ENCODE measurements around the gene METTL8. TPM values are rescaled to one million over a fixed set of nuclear protein-coding genes. Genes with fewer than 3 reads are reported as not detected.
A peak's percentile ranks its signal among the peaks of the same experiment; 100 is the strongest.

The METTL8 gene
- total RNA-seq, 8 experiments from 2014 or later: 5.2 to 36.9 (median 8.2) TPM

DNA sequence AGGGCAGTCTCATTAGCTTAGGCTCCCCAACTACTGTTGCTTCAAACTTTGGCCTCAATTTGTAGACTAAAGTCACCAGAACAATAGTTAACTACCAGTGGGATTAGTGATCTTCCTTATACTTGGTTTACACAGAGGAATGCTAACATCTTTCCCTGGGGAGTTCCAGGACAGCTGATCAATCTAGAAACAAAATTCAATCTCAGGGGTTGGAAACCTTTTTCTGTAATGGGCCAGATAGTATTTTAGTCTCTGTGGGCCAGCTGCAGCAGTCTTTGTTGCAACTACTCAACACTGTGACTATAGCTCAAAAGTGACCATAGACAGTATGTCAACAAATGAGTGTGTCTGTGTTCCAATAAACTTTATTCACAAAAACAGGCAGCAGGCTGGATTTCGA, 85.7 kb downstream of the METTL8 start:
- in situ Hi-C loops (cut with MboI; ENCODE audit: low pct_unique_long_range_greater_than_20kb in 2 of 9, low sequenced_read_pairs in 9 of 9, unreplicated experiment in 9 of 9): no loop called here
- ATAC-seq (replicated peaks in 6 of 8): no peak
- no peak overlapping the region for H3K27ac ChIP-seq
- 60 to 86% (median 80%) methylated on average over 1 of the region's 1 CpG; no CpG with 5 or more reads in 7 of the 10 experiments for WGBS, 10 experiments
- H3K4me3 ChIP-seq: no peak overlapping the region
- no peaks in the 10 kb centered on the region for H3K4me1 ChIP-seq (replicated peaks in 1 of 2)

DNA sequence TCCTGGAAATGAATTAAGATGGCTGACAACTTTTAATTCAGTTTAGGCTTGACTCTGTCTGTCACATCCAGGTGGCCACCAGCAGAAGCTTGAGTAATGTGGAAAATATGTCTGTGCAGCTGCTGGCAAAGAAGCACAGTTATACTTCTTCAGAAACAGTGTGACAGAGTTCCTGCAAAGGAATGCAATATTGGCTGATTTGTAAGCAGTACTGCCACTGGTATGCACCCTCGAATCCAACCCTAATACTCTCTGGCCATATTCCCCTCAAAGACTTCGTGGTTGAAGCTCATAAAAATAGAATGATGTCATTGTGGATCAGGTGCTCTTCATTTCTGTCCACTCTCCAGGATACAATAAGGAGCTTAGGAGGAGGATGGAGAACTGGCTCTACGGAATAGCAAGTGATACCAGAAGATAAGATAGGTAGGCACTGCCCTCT, 86.2 kb downstream of the METTL8 start:
- ATAC-seq (replicated peaks in 6 of 8): peak in 6 of 8 experiments; percentile 32 to 85 (median 58)
- Histone ChIP-seq H3K27ac (no peak overlapping the region), H3K4me3 (no peak overlapping the region), H3K4me1 (replicated peaks in 1 of 2) (no peaks in the 10 kb centered on the region)
- in situ Hi-C loops (cut with MboI; ENCODE audit: low pct_unique_long_range_greater_than_20kb in 2 of 9, low sequenced_read_pairs in 9 of 9, unreplicated experiment in 9 of 9): no loop called here
- WGBS, 10 experiments: 10 to 100% (median 83%) methylated on average over 1 to 3 of the region's 3 CpGs; no CpG with 5 or more reads in 1 of the 10 experiments

- ATAC-seq (replicated peaks in 6 of 8): peak in 3 of 8 experiments; percentile 15 to 45 (median 17)
- no peak overlapping the region for H3K27ac ChIP-seq
- 58 to 100% (median 80%) methylated on average over 1 to 8 of the region's 10 CpGs; no CpG with 5 or more reads in 1 of the 10 experiments for WGBS, 10 experiments
- in situ Hi-C loops (cut with MboI; ENCODE audit: low pct_unique_long_range_greater_than_20kb in 2 of 9, low sequenced_read_pairs in 9 of 9, unreplicated experiment in 9 of 9): no loop called here
- H3K4me1 ChIP-seq (replicated peaks in 1 of 2): no peaks in the 10 kb centered on the region
- no peak overlapping the region for H3K4me3 ChIP-seq
Observed at GRCh38 chr2:171346723-171347557, 86.8 kb downstream of the METTL8 start.

DNA sequence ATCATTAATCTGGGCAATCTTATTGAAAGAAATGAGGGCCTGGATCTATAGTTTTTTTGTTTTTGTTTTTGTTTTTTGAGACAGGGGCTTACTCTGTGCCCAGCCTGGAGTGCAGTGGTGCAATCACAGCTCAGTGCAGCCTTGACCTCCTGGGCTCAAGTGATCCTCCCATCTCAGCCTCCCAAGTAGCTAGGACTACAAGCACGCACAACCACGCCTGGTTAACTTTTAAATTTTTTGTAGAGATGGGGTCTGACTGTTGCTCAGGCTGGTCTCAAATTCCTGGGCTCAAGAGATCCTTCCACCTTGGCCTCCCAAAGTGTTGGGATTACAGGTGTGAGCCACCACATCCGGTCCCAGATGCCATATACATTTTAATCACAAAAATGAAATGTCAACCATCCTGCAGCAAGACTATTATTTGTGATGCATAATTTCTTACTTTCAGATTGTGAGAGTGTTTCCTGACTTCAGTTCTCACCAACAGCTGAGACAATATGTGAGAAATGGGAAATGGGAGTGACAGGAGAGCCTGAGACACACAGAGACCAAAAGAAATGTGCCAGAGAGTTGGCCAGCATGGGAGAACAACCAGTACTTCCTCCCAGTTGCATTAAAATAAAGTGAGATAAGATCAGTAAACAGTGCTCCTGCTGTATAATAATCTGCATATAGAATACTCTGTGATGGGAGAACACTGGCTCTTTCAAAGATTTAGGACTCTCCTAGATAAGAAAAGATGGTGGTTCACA, 87.6 kb downstream of the METTL8 start:
- Histone ChIP-seq H3K4me1 (replicated peaks in 1 of 2) (no peaks in the 10 kb centered on the region), H3K27ac (no peak overlapping the region), H3K4me3 (no peak overlapping the region)
- peak in 2 of 8 experiments; percentile 23 to 60 for ATAC-seq (replicated peaks in 6 of 8)
- in situ Hi-C loops (cut with MboI; ENCODE audit: low pct_unique_long_range_greater_than_20kb in 2 of 9, low sequenced_read_pairs in 9 of 9, unreplicated experiment in 9 of 9): no loop called here
- 93 to 100% (median 100%) methylated on average over 1 to 3 of the region's 3 CpGs; no CpG with 5 or more reads in 4 of the 10 experiments for WGBS, 10 experiments

DNA sequence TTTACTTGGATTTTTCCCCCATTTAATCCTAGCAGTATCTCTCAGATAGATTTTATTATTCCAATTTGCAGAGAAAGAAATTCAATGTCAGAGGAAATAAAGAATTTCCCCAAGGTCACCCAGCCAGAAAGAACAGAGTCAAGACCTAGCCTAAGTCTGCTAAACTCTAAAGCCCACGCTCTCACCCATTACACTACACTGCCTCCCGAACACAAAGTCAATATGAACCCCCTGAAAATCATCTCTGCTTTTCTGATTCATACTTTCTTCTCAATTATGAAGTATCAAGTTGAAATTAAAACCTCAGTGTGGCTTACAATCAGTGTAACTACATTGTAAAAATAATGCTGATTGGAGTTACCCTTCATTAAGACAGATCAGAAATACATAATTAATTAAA, 89.6 kb downstream of the METTL8 start:
- no peak for ATAC-seq (replicated peaks in 6 of 8)
- in situ Hi-C loops (cut with MboI; ENCODE audit: low pct_unique_long_range_greater_than_20kb in 2 of 9, low sequenced_read_pairs in 9 of 9, unreplicated experiment in 9 of 9): no loop called here
- H3K4me1 ChIP-seq (replicated peaks in 1 of 2): no peaks in the 10 kb centered on the region
- no peak overlapping the region for H3K27ac ChIP-seq
- no peak overlapping the region for H3K4me3 ChIP-seq
- 80 to 100% (median 93%) methylated on average over 1 to 2 of the region's 2 CpGs for WGBS, 10 experiments

DNA sequence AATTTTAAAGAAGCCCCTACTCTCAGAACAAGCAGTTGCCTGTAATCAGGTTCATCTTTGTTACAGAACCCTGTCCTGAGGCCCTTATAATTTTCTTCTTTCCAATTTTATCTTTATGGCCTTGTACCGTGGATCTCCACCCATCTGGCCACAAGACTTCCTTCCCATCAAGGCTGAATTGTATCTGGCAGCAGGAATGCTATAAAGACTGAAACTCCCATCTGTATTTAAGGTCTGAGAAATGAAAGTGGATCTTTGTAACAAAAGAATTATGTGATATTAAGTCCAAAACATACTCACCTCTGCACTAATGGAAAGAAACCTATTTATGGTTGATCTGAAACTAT, 91.8 kb downstream of the METTL8 start:
- Histone ChIP-seq H3K4me1 (replicated peaks in 1 of 2) (no peaks in the 10 kb centered on the region), H3K4me3 (no peak overlapping the region), H3K27ac (no peak overlapping the region)
- in situ Hi-C loops (cut with MboI; ENCODE audit: low pct_unique_long_range_greater_than_20kb in 2 of 9, low sequenced_read_pairs in 9 of 9, unreplicated experiment in 9 of 9): no loop called here
- WGBS, 10 experiments: 0 to 100% (median 59%) methylated on average over 1 of the region's 1 CpG; no CpG with 5 or more reads in 4 of the 10 experiments
- peak in 3 of 8 experiments; percentile 60 to 85 (median 67) for ATAC-seq (replicated peaks in 6 of 8)

DNA sequence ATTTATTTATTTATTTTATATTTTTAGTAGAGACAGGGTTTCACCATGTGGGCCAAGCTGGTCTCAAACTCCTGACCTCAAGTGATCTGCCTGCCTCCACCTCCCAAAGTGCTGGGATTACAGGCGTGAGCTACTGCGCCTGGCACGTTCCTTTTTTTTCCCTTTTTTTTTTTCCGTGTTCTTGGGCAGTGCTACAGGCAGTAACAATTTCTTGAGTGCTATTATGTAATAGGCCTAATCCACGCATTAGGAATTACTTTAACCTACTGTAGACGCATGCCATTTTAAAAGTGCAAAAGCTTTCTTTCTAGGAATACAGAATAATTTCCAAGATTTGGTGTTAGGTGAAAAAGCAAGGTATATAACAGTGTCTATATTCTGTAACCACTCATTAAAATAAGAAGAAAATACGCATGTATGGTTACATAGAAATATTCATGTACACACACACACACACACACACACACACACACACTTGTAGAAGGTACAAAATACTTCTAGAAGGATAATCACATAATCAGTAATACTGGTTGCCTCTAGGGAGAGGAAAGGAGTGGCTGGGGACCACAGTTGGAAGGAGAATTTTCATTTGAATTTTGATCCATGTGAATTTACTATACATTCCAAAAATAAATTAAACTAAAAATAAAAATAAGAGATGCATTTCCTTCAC, 92.3 kb downstream of the METTL8 start:
- Histone ChIP-seq H3K4me3 (no peak overlapping the region), H3K27ac (no peak overlapping the region), H3K4me1 (replicated peaks in 1 of 2) (no peaks in the 10 kb centered on the region)
- in situ Hi-C loops (cut with MboI; ENCODE audit: low pct_unique_long_range_greater_than_20kb in 2 of 9, low sequenced_read_pairs in 9 of 9, unreplicated experiment in 9 of 9): no loop called here
- ATAC-seq (replicated peaks in 6 of 8): peak in 3 of 8 experiments; percentile 22 to 63 (median 37)
- WGBS, 10 experiments: 83 to 100% (median 97%) methylated on average over 1 to 6 of the region's 7 CpGs

DNA sequence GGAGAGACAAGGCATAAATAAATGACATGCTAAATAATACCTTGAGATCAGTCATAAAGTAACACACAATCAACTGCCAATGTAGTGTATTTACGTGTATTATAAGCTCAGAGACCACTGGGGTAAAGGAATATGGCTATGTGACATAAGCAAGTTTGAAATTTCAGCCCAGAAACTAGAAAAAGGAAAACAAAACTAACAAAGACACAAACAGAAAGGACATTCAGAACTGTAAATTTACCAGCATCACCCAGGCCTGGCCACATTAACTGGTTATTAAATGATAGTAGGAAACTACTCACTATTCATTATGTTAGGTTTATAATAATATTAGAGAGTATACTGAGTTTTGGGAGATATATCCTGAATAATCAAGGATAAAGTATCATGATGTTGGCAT, 98.8 kb downstream of the METTL8 start:
- in situ Hi-C loops (cut with MboI; ENCODE audit: low pct_unique_long_range_greater_than_20kb in 2 of 9, low sequenced_read_pairs in 9 of 9, unreplicated experiment in 9 of 9): no loop called here
- no peak overlapping the region for H3K4me3 ChIP-seq
- 44 to 100% (median 94%) methylated on average over 1 of the region's 1 CpG; no CpG with 5 or more reads in 2 of the 10 experiments for WGBS, 10 experiments
- no peaks in the 10 kb centered on the region for H3K4me1 ChIP-seq (replicated peaks in 1 of 2)
- H3K27ac ChIP-seq: no peak overlapping the region
- ATAC-seq (replicated peaks in 6 of 8): no peak

- 79 to 100% (median 90%) methylated on average over 1 to 2 of the region's 2 CpGs; no CpG with 5 or more reads in 3 of the 10 experiments for WGBS, 10 experiments
- in situ Hi-C loops (cut with MboI; ENCODE audit: low pct_unique_long_range_greater_than_20kb in 2 of 9, low sequenced_read_pairs in 9 of 9, unreplicated experiment in 9 of 9): no loop called here
Observed at GRCh38 chr2:171334171-171334570, 99.6 kb downstream of the METTL8 start.

GRCh38 chr2:171330155-171330956, 103.4 kb downstream of the METTL8 start:
- no peak overlapping the region for H3K27ac ChIP-seq
- H3K4me3 ChIP-seq: no peak overlapping the region
- no peak for ATAC-seq (replicated peaks in 6 of 8)
- no peaks in the 10 kb centered on the region for H3K4me1 ChIP-seq (replicated peaks in 1 of 2)
- in situ Hi-C loops (cut with MboI; ENCODE audit: low pct_unique_long_range_greater_than_20kb in 2 of 9, low sequenced_read_pairs in 9 of 9, unreplicated experiment in 9 of 9): no loop called here
- 73 to 100% (median 89%) methylated on average over 2 to 5 of the region's 5 CpGs; no CpG with 5 or more reads in 1 of the 10 experiments for WGBS, 10 experiments

More at GRCh38 chr2:171334171-171334570, 99.6 kb downstream of the METTL8 start:
- Histone ChIP-seq H3K4me3 (no peak overlapping the region), H3K4me1 (replicated peaks in 1 of 2) (no peaks in the 10 kb centered on the region), H3K27ac (no peak overlapping the region)
- no peak for ATAC-seq (replicated peaks in 6 of 8)

- peak in 6 of 8 experiments; percentile 34 to 96 (median 76) for ATAC-seq (replicated peaks in 6 of 8)
- in situ Hi-C loops (cut with MboI; ENCODE audit: low pct_unique_long_range_greater_than_20kb in 2 of 9, low sequenced_read_pairs in 9 of 9, unreplicated experiment in 9 of 9): no loop called here
- Histone ChIP-seq H3K4me3 (no peak overlapping the region), H3K4me1 (replicated peaks in 1 of 2) (no peaks in the 10 kb centered on the region), H3K27ac (no peak overlapping the region)
- WGBS, 10 experiments: 55 to 89% (median 74%) methylated on average over 3 to 4 of the region's 4 CpGs; no CpG with 5 or more reads in 2 of the 10 experiments
Observed at GRCh38 chr2:171327043-171327496, 106.7 kb downstream of the METTL8 start.

GRCh38 chr2:171325886-171326585, 107.8 kb downstream of the METTL8 start:
- 85 to 100% (median 96%) methylated on average over 1 to 4 of the region's 4 CpGs for WGBS, 10 experiments
- no peak overlapping the region for H3K4me3 ChIP-seq
- no peak overlapping the region for H3K27ac ChIP-seq
- no peaks in the 10 kb centered on the region for H3K4me1 ChIP-seq (replicated peaks in 1 of 2)
- in situ Hi-C loops (cut with MboI; ENCODE audit: low pct_unique_long_range_greater_than_20kb in 2 of 9, low sequenced_read_pairs in 9 of 9, unreplicated experiment in 9 of 9): no loop called here
- no peak for ATAC-seq (replicated peaks in 6 of 8)
